ENCODE measurements around the gene CD33.
"Not testable (repeated sequence)": the region's sequence is repeated elsewhere in the genome, so short reads cannot be mapped to it uniquely, and the experiment has no call there.

Gene CD33

DNA sequence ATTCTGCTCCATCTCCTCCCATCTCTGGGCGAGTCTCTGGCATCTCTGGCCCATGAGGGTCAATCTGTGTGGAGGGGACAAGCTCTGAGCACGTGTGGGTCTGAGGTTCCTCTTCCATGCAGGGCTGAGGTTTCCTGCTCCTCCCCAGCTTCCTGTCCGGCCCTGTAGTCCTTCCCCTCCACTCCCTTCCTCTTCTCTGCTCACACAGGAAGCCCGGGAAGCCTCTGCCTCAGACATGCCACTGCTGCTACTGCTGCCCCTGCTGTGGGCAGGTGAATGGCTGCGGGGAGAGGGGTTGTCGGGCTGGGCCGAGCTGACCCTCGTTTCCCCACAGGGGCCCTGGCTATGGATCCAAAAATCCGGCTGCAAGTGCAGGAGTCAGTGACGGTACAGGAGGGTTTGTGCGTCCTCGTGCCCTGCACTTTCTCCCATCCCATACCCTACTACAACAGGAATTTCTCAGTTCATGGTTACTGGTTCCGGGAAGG lies 14.0 kb upstream of the CD33 start:
- DNase-seq, result not testable (repeated sequence)

DNA sequence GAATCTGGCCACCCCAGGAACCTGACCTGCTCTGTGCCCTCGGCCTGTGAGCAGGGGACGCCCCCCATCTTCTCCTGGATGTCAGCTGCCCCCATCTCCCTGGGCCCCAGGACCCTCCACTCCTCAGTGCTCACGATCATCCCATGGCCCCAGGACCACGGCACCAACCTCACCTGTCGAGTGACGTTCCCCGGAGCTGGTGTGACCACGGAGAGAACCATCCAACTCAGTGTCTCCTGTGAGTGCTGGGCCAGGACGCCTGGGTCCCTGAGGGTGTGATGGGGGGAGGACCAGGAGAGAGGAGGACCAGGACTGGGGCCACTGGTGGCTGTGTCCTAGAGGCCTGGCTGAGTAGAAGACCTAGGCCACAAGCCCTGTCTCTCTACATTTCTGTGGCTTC lies 13.0 kb upstream of the CD33 start:
- no peak for DNase-seq

DNA sequence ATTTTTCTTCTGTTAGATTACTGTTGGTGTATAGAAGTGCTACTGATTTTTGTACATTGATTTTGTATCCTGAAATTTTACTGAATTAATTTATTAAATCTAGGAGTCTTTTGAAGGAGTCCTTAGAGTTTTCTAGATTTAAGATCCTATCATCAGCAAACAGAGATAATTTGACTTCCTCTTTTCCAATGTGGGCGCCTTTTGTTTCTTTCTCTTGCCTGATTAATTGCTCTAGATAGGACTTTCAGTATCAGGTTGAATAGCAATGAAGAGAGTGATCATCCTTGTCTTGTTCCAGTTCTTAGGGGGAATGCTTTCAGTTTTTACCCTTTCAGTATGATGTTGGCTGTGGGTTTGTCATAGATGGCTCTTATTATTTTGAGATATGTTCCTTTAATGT lies 5.6 kb upstream of the CD33 start:
- DNase-seq, result no peak

DNA sequence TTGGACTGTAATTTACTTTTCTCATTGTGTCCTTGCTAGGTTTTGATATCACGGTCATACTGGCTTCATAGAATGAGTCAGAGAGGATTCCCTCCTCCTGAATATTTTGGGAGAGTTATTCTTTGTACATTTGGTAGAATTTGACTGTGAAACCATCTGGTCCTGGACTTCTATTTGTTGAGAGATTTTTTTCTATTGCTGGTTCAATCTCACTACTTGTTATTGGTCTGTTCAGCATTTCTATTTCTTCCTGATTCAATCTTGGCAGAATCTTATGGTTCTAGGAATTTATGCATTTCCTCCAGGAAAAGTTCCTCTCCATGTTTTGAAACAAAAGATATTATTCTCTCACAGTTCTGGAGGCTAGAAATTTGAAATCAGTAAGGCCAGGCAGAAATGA lies 4.9 kb upstream of the CD33 start:
- DNase-seq, result no peak

DNA sequence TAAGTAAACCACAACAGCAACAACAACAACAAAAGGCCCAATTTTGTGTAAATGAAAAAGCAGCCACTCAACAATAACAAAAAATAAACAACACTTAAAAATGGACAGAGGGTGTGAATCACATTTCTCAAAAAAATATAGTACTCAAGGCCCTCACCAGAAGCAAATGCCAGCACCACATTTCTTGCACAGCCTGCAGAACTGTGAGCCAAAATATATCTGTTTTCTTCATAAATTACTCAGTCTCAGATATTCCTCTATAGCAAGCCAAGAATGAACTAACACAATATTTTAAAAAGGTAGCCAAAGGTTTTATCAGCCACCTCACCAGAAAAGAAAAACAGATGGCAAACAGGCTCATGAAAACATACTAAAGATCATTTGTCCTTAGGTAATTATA lies 3.9 kb upstream of the CD33 start:
- DNase-seq, result no peak

DNA sequence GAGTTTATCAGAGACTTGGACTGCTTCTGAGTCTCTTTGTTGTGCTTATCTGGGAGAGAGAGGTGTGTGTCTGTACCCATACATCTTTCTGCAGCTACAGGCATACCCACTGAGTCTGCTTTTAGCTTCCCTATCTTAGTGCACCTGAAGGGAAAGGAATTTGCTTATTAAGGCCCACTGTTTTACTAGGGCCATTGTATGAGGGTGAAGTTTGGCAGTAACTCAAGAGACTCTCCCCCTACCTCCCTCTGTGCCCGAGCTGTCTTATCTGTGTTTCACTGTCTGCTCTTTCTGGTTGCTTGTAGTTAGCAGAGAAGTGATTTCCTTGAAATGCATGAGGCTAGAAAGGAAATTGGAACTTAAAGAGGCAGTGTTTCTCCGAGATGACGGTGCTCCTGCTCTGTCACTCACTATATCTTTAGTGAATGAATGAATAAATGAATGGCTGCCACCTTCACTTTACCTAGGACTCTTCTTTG lies 678 bp upstream of the CD33 start:
- DNase-seq, result no peak

DNA sequence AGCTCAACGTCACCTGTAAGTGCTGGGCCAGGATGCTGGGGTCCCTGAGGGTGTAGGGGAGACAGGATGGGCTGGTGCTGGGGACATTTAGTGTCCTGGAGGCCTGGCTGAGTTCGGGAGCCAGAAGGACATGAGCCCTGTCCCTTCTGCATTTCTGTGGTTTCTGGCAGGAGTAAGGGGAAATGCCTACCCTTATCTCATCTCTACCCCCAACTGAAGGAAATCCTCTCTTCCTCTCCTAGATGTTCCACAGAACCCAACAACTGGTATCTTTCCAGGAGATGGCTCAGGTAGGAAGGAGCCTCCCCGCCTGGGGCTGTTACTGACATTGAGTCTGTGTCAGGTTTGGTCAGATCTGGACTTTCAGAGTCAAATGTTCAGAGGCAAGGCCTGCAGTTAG lies 1.2 kb downstream of the CD33 start:
- no peak for DNase-seq

GRCh38 chr19:51227326-51227725 lies 2.4 kb downstream of the CD33 start:
- DNase-seq, result no peak

DNA sequence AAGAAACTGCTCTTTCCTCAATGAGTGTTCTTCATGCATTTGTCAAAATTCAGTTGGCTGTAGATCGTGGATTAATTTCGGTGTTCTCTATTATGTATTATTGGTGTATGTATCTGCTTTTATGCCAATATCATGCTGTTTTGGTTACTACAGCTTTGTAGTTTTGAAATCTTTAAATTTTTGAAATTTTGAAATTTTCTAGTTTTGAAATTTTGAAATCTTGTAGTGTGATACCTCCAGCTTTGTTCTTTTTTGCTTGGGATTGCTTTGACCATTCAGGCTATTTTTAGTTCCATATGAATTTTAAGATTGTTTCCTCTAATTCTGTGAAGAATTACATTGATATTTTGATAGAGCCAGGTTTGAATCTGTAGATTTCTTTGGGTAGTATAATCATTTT lies 3.1 kb downstream of the CD33 start:
- DNase-seq, result no peak

- no peak for DNase-seq
Observed at GRCh38 chr19:51240866-51241265, 16.0 kb downstream of the CD33 start.

GRCh38 chr19:51242881-51243630 lies 18.2 kb downstream of the CD33 start:
- DNase-seq, result no peak

DNA sequence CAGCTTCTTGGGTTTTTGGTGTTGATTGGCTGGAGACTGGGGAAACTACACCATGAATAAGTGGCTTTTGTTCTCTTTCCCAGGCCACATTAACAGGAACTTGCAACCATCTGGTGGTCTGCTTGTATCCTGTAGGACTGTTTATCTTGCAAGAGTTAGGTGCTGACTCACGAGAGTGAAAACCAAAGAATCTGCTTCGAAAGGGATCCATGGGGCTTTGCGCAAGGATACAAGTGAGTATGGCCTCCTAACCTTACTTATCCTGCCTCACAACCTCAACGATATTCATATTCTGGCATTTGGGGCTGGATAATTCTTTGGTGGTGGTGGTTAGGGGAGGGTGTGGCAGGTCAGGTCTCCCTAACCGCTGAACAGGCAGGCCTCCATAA lies 21.3 kb downstream of the CD33 start:
- DNase-seq, result no peak

- DNase-seq, result no peak
Observed at GRCh38 chr19:51247972-51248590, 23.2 kb downstream of the CD33 start.

DNA sequence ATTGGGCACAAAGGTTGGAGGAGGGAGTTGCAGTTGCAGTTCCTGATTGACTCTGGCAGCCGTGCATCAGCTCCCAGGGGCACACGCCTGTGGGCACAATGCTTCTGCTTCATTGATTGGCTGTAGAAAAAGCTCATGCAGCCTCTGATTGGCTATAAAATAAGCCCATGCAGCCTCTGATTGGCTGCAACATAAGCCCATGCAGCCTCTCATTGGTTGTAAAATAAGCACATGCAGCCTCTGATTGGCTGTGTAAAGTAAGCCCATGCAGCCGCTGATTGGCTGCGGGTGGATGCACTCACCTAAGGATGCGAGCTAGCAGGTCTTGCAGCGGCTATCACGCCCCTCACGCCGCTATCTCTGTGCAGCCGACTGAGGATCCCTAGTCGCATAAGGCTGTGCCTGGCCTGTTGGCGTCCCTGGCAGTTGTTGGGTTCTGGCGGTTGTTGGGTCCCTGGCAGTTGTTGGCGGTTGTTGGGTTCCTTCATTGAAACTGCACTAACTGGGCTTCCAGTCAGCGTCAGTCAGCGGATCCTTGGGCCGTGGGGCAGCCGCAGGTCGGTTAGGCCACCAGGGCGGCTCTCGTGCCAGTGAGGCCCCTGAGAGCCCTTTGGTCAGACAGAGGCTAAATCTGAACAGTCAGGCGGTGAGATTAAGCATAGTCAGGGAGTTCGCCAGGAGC lies 26.0 kb downstream of the CD33 start, which contains the start of gene SIGLECL1:
Gene SIGLECL1, plus strand, starts transcription at position 295 of the 682 bp plus-strand sequence. CDS start 12,993 bp downstream, outside the sequence.
- DNase-seq, result no peak

DNA sequence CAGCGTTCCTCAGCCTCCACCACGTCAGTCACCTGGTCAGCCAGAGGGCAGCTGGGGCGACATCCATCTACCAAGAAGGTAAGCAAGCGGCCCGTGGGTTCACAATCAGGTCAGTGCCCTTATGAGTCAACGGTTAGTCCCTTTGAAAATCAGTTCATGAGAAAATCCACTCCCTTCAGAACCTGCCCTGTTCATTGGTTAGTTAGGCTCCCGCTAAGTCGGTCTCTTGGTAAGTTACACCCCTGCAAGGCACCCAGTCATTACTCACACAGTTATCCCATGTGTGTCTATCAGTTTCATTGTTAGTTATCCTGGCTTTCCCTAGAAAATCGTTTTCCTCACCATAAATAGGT lies 26.6 kb downstream of the CD33 start:
- DNase-seq, result no peak

DNA sequence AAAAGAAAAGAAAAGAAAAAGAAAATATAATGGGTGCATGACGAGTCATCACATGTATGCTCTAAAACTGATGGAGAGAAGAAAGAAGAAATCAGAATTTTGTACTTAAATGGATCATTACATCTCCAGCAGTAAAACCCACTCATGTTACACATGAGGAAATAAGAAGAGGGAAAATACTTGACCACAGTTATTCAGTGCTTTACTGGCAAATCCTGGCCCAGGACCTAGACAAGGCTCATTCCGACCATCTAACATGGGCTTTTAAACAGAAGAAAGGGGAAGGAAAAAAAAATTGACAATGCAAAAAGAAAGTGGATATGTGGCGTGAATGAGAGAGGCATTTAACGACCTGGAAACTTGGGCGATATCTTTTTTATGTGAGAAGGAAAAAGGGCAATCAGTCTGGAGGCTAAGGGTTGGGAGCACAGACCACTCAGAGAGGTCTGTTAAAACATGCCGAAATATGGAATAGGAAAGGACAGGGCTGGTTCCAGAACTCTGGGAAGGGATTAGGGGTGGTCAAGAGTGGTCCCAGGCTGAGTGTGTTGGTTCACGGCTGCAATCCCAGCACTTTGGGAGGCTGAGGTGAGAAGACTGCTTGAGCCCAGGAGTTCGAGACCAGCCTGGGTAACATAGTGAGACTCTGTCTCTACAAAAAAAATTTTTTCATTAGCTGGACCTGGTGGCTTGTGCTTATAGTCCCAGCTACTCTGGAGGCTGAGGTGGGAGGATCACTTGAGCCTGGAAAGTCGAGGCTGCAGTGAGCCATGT lies 27.6 kb downstream of the CD33 start:
- no peak for DNase-seq

GRCh38 chr19:51253088-51253806 lies 28.4 kb downstream of the CD33 start:
- no peak for DNase-seq

GRCh38 chr19:51256155-51256625 lies 31.3 kb downstream of the CD33 start:
- no peak for DNase-seq

GRCh38 chr19:51257471-51257870 lies 32.6 kb downstream of the CD33 start:
- DNase-seq, result no peak

DNA sequence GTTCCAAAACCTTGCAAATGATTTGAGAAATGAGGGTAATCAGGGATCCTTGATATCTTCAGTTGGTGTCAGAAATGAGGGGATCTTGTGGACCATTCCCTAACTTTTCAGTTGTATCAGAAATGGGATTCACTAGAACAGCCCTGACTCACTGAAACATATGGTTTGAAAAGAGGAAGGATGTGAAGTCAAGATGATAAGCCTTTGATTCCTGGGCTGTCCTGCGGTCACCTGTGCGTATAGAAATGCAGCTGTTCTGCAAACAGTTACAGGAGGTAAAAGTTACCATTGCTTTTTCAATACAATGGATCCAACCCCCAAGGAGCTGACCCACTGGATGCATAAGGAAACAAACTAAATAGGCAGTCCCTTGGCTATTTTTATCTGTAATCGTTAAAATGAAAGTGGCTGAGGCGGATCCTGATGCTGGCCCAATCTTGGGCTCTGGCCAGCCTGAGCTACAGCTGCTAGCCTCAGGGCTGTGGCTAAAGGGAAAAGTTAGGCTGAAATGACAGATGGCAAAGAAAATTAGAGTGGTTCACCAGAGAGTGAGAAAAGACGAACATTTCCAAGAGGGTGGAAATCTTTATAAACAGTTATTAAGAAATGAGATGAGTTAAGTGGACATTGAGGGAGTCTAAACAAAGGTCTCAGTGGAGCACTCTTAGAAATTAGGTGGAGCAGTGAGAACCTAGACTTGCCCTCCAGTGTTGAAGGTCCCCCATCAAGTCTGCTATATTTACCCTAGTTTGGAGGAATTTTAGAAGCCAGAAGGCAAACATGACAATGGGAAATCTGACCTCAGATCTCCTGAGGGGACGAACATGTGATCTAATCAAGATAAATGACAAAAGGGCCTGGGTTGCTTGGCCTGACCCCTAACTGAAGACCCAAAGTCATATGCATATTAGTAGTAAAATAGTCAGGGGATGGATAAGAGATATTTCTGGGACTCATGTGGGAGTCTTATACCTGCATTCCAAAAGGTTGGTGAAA lies 33.6 kb downstream of the CD33 start:
- DNase-seq, result no peak

All from stimulated activated CD4-positive, alpha-beta T cell treated with anti-CD3 and anti-CD28 coated beads, Interleukin-4, amount 100 ng/mL, for 24 hours (primary cell).